Keratinocyte (primary cell): ENCODE measurements around the gene FBXO27.
"Not testable (repeated sequence)": the region's sequence is repeated elsewhere in the genome, so short reads cannot be mapped to it uniquely, and the experiment has no call there.

Experiments
- EZH2 ChIP-seq: IDR thresholded peaks from one replicate; pipeline ENCODE4 v1.6.1; 2012; ENCODE audit warnings: inconsistent platforms, mild to moderate bottlenecking, low read length, moderate library complexity
- TF ChIP-seq, protein P1 (sequence below), 3 experiments: IDR thresholded peaks in 1 of 3; conservative IDR thresholded peaks in 1 of 3; optimal IDR thresholded peaks in 1 of 3; 2 replicates in 2 of 3; 3 replicates in 1 of 3; pipeline versions ENCODE3 to v1.5.1; 2011; ENCODE audit warnings: low read length in 3 of 3, mild to moderate bottlenecking in 3 of 3, moderate library complexity in 2 of 3, control low read depth in 1 of 3, inconsistent platforms in 1 of 3; ENCODE audit not compliant: insufficient read depth in 2 of 3; ENCODE audit errors: extremely low read depth in 1 of 3

DNA sequence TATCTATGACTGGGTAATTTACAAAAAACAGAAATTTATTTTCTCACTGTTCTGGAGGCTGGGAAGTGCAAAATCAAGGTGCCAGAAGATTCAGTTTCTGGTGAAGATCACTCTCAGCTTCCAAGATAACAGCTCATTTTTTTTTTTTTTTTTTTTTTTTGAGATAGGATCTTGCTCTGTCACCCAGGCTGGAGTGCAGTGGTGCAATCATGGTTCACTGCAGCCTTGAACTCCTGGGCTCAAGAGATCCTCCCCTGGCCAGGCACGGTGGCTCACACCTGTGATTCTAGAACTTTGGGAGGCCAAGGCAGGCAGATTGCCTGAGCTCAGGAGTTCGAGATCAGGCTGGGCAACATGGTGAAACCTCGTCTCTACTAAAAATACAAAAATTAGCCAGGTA lies 34.8 kb downstream of the FBXO27 start:
- TF ChIP-seq, protein P1, sequence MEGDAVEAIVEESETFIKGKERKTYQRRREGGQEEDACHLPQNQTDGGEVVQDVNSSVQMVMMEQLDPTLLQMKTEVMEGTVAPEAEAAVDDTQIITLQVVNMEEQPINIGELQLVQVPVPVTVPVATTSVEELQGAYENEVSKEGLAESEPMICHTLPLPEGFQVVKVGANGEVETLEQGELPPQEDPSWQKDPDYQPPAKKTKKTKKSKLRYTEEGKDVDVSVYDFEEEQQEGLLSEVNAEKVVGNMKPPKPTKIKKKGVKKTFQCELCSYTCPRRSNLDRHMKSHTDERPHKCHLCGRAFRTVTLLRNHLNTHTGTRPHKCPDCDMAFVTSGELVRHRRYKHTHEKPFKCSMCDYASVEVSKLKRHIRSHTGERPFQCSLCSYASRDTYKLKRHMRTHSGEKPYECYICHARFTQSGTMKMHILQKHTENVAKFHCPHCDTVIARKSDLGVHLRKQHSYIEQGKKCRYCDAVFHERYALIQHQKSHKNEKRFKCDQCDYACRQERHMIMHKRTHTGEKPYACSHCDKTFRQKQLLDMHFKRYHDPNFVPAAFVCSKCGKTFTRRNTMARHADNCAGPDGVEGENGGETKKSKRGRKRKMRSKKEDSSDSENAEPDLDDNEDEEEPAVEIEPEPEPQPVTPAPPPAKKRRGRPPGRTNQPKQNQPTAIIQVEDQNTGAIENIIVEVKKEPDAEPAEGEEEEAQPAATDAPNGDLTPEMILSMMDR (optimal IDR thresholded peaks at IDR 0.05 in 1 of 3, IDR thresholded peaks at IDR 0.05 in 1 of 3, conservative IDR thresholded peaks at IDR 0.05 in 1 of 3; ENCODE audit: extremely low read depth in 1 of 3, insufficient read depth in 2 of 3, low read length in 3 of 3), result not testable (repeated sequence)
- not testable (repeated sequence) for TF ChIP-seq EZH2
